Forelimb muscle (tissue), 1 donor: ENCODE results near the gene FARS2. TPM values are rescaled to one million over a fixed set of nuclear protein-coding genes. Genes with fewer than 3 reads are reported as not detected.

ENCODE experiments used
- DNase-seq: peaks from one replicate; pipeline ENCODE4 v3.0.0-alpha.2; 2013; ENCODE audit warnings: low read depth
- polyA plus RNA-seq: library from polyadenylated mRNA; unstranded; fragments of 120-200 nt; gene quantifications from one replicate; pipeline ENCODE4 v1.2.1, GENCODE V29; 2013; ENCODE audit not compliant: insufficient read length

The FARS2 gene
- polyA plus RNA-seq, 1 donor = 10.3 TPM

GRCh38 chr6:5506149-5506548 is 244.8 kb downstream of the FARS2 start:
- no peak for DNase-seq

- DNase-seq = no peak
These were observed 245.3 kb downstream of the FARS2 start for GRCh38 chr6:5506597-5506996.

- DNase-seq = no peak
These were observed 245.9 kb downstream of the FARS2 start for GRCh38 chr6:5507131-5507681.

- no peak for DNase-seq
These were observed 247.8 kb downstream of the FARS2 start for GRCh38 chr6:5509106-5509505.

GRCh38 chr6:5510331-5511133 is 249.2 kb downstream of the FARS2 start:
- no peak for DNase-seq

- no peak for DNase-seq
These were observed 250.6 kb downstream of the FARS2 start for GRCh38 chr6:5511954-5512353.

GRCh38 chr6:5512422-5512821 is 251.1 kb downstream of the FARS2 start:
- no peak for DNase-seq

- DNase-seq = no peak
These were observed 252.1 kb downstream of the FARS2 start for GRCh38 chr6:5513408-5513807.

- DNase-seq = no peak
These were observed 253.0 kb downstream of the FARS2 start for GRCh38 chr6:5514353-5514752.

GRCh38 chr6:5515200-5515599 is 253.9 kb downstream of the FARS2 start:
- no peak for DNase-seq

GRCh38 chr6:5516036-5516435 is 254.7 kb downstream of the FARS2 start:
- DNase-seq = no peak

- no peak for DNase-seq
These were observed 256.5 kb downstream of the FARS2 start for GRCh38 chr6:5517796-5518195.

- DNase-seq = no peak
These were observed 257.7 kb downstream of the FARS2 start for GRCh38 chr6:5518936-5519491.

GRCh38 chr6:5520796-5521195 is 259.5 kb downstream of the FARS2 start:
- DNase-seq = no peak

GRCh38 chr6:5521322-5521721 is 260.0 kb downstream of the FARS2 start:
- no peak for DNase-seq

- DNase-seq = no peak
These were observed 260.8 kb downstream of the FARS2 start for GRCh38 chr6:5522147-5522546.

- no peak for DNase-seq
These were observed 262.8 kb downstream of the FARS2 start for GRCh38 chr6:5524110-5524509.

GRCh38 chr6:5525209-5525608 is 263.9 kb downstream of the FARS2 start:
- no peak for DNase-seq

- no peak for DNase-seq
These were observed 267.7 kb downstream of the FARS2 start for GRCh38 chr6:5529015-5529414.

GRCh38 chr6:5529733-5530132 is 268.4 kb downstream of the FARS2 start:
- no peak for DNase-seq

GRCh38 chr6:5531161-5531560 is 269.8 kb downstream of the FARS2 start:
- DNase-seq = no peak

- DNase-seq = no peak
These were observed 270.6 kb downstream of the FARS2 start for GRCh38 chr6:5531853-5532375.

- no peak for DNase-seq
These were observed 271.6 kb downstream of the FARS2 start for GRCh38 chr6:5532941-5533340.
